DMS53 treated with DMSO at 0.1 percent for 48 hours (cell line): ENCODE data around the gene MCRS1.
"Not testable (repeated sequence)": the region's sequence is repeated elsewhere in the genome, so short reads cannot be mapped to it uniquely, and the experiment has no call there.

ENCODE experiments used
- DNase-seq: peaks from one replicate; lab custom pipeline; 2025; ENCODE audit not compliant: unreplicated experiment; lab: John Stamatoyannopoulos, UW

MCRS1 gene

DNA sequence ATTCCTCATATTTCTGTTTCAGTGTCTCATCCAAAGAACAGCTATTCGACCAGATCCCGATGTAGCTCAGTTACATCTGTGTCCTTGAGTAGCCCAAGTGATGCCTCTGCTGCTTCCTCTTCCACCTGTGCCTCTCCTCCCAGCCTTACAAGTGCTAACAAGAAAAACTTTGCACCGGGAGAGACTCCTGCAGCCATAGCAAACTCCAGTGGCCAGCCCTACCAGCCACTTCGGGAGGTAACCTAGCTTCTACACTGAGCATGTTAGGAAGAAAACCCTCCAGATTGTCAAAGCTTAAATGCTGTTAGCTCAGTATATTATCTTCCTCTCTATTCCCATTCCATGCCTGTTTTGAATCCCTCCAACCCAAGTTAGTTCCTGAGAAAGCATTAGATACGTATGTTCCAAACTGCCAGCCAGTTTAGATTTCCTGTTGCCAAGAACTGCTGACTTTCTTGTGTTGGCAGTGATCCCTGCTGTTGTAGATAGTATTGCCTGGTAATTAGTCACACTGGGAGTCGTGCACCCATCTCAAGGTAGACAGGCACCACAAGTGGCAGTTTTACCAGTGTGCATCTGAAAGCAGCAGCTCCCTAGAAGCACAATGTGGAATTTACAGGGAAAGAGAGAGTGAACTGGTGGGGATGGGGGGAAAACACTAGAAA lies 43.1 kb downstream of the MCRS1 start:
- no peak for DNase-seq

DNA sequence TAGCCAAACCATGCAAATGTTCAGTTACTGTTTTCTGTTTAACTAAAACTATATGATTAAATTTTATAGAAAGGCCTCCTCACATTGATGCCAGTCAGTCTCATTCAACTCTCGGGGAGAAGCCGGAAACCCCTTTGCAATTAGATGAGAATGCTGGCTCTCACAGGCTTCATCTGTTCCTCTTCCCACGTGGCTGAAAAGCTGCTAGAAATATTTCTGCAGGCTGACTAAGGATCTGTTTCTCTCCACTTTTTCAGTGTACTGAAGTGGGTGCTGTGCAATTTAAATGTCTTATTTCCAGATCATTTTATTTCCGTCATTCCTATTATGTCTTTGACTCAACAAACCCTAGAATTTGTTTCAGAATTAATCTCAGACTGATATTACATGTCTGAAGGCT lies 46.6 kb downstream of the MCRS1 start:
- DNase-seq = no peak

DNA sequence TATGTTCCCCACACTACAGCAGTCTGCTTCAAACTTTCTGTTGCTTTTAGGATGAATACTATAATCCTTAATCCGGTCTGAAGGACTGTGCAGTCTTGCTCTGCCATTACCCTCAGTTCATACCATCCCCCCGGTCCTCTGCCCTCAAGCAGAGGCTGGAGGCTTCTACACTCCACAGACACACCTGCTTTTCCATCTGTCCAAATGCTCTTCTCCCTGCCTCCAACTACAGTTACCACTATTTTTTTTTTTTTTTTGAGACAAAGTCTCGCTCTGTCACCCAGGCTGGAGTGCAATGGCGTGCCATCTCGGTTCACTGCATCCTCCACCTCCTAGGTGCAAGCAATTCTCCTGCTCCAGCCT lies 48.4 kb downstream of the MCRS1 start:
- no peak for DNase-seq

DNA sequence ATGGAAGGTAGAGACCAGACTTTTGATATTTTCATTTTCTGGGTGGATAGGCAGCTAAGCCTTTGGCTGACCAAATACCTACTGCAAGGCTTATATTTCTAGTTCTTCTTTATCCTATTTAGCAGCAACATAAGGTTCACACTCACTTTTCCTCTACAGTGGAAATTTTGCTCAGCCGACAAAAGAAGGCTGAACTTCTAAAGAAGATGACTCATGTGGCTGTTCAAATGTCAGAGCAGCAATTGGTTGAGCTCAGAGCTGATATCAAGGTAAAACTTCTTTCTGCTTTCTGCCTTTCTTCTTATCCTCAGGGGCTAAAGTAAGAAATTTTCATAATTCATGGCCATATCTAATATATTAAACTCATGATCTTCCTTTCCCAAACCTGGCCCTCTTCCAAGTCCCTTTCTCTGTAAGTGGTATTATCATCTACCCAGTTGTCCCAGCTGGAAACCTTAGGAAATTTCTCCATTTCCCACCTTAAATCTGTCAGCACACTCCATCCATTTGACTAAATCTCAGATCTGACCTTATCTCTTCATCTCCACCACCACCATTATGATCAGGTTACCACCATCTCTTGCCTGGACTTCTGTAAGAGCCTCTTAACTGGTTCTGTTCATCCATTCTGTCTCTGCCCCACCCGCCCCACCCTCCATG lies 48.9 kb downstream of the MCRS1 start:
- no peak for DNase-seq

DNA sequence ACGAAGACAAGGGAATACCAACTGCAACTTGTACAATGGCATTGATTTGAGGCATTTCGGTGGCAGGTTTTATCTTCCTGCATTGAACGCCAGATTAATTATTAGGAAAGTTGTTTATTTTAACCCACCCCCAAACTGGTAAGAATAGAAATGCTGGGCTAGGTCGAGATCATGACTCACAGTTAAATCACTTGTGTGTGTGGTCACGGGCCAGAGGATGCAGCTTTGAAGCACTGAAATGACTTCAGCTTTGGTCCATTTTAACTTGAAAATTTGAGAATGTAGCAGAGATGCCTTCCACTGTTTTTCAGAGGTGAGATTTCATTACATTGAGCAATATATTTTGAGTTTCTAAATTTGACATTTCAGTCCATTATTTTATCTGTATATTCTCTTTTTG lies 52.7 kb downstream of the MCRS1 start:
- DNase-seq = no peak

DNA sequence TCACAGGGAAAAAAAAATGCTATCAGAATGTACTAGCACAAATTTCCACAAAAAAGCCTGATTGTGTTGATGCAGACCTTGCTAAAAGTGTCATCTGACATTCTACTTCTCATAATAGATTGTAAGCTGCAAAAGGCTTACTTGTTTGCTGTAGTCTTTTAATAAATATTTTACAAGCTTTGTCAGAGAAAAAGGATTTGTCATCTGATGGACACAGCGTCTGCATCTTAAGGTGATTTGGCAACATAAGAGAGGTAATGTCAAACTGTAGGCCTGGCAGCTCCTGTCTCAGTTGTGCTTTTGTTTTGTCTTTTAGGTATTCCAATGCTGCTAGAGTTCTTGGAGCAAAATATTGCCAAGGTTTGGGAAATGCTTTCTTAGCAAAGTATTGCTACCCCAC lies 55.4 kb downstream of the MCRS1 start:
- DNase-seq = no peak

DNA sequence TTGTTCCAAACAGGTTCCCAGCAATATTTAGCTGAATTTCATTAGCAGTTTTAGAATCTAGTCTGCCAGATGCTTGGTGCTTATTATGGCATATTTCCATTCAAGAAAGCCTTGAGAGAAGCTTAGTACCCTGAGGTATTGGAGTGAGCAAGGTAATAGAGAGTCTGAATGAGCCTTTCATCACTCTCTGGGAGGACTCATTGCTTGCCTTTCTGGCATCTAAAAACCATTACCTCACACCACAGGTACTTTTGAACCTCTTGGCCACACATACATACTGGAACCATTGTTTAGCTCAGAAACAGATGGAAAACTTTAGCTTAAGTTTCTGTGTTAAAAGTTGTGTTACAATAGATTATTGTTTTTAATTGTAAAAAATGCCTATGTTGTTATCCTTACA lies 56.5 kb downstream of the MCRS1 start:
- DNase-seq = no peak

DNA sequence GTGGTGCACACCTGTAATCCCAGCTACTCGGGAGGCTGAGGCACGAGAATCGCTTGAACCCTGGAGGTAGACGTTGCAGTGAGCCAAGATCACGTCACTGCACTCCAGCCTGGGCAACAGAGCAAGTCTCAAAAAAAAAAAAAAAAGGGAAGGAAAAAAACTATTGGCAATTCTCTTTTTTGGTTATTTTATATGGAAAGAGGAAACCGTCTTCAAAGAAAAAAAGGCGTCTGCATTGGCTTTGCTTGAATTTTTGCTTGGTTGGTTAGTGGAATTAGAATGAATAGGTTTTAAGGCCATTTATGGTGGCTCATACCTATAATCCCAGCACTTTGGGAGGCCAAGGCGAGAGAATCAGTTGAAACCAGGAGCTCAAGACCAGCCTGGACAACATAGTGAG lies 58.3 kb downstream of the MCRS1 start:
- DNase-seq = not testable (repeated sequence)
